EH (cell line): ENCODE measurements around the gene PPP1R3F.
"Not testable (repeated sequence)": the region's sequence is repeated elsewhere in the genome, so short reads cannot be mapped to it uniquely, and the experiment has no call there.

ENCODE experiments used
- DNase-seq: peaks from one replicate; pipeline ENCODE4 v3.0.0-alpha.2; 2015; ENCODE audit warnings: low read depth

The PPP1R3F gene

GRCh38 chrX:49322266-49322665, 52.7 kb downstream of the PPP1R3F start:
- not testable (repeated sequence) for DNase-seq

- not testable (repeated sequence) for DNase-seq
Observed at GRCh38 chrX:49323735-49324134, 54.1 kb downstream of the PPP1R3F start.

- not testable (repeated sequence) for DNase-seq
Observed at GRCh38 chrX:49330421-49330820, 60.8 kb downstream of the PPP1R3F start.

GRCh38 chrX:49331282-49331681, 61.7 kb downstream of the PPP1R3F start, which contains the start of gene GAGE13:
Gene GAGE13 (plus strand): TSS chrX:49331582. CDS start chrX:49332738, 1,156 bp downstream.
- not testable (repeated sequence) for DNase-seq

GRCh38 chrX:49331841-49332240, 62.2 kb downstream of the PPP1R3F start:
- DNase-seq = not testable (repeated sequence)
